Subcutaneous adipose tissue (tissue), 4 donors: ENCODE data around the gene VWCE. TPM values are rescaled to one million over a fixed set of nuclear protein-coding genes. Genes with fewer than 3 reads are reported as not detected.

Experiments
- total RNA-seq, 4 donors: library from RNA; depleted of rRNA; stranded (reverse); fragments of >200 nt; gene quantifications; one replicate each; pipeline ENCODE4 v1.1.0, GENCODE V29; 2016
- TF ChIP-seq, protein P1 (sequence below): fragments of 450-650 bp; IDR thresholded peaks from one replicate; pipeline ENCODE4 v1.5.1; 2016; ENCODE audit warnings: low read depth, mild to moderate bottlenecking, control low read depth, antibody characterized with exemption, moderate library complexity

The VWCE gene
- total RNA-seq, 4 donors from 2014 or later: 1.0 to 3.9 (median 2.2) TPM

DNA sequence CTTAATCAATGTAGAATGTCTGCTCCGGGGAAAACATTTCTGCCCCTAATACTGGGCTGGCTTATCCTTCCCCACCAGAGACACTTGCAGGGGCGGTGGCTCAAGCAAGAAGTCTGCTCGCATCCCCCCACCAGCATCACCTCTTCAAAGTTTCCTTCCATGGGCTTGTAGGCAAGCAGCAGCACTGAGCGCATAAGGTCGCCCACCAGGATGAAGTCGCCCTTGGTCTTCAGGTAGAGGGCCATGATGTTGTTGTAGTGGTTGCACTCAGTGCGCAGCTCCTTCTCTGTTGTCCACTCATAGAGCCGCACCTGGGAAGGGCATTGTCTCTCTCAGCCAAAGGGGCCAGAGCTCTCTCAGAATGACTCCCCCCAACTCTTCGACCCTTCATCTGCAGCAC lies 8.6 kb upstream of the VWCE start:
- TF ChIP-seq, protein P1, sequence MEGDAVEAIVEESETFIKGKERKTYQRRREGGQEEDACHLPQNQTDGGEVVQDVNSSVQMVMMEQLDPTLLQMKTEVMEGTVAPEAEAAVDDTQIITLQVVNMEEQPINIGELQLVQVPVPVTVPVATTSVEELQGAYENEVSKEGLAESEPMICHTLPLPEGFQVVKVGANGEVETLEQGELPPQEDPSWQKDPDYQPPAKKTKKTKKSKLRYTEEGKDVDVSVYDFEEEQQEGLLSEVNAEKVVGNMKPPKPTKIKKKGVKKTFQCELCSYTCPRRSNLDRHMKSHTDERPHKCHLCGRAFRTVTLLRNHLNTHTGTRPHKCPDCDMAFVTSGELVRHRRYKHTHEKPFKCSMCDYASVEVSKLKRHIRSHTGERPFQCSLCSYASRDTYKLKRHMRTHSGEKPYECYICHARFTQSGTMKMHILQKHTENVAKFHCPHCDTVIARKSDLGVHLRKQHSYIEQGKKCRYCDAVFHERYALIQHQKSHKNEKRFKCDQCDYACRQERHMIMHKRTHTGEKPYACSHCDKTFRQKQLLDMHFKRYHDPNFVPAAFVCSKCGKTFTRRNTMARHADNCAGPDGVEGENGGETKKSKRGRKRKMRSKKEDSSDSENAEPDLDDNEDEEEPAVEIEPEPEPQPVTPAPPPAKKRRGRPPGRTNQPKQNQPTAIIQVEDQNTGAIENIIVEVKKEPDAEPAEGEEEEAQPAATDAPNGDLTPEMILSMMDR: no peak

DNA sequence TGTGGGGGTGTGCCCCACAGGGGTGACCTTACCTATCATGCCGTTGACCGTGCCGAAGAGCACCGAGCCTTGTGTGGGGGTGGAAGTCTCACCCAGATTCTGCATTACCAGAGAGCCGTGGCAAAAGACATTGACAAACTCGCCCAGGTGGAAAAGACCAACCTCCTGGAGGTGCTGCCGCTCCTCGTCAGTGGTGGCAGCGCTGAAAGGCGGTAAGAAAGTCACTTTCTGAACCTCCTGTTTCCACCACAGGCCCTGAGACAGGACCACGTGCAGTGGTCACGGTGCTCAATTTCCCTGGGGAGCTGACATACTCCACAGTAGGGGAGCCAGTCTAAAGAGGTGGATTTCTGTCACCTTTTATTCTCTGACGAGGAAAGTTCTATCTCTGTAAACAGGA lies 7.4 kb upstream of the VWCE start:
- TF ChIP-seq, protein P1: no peak

DNA sequence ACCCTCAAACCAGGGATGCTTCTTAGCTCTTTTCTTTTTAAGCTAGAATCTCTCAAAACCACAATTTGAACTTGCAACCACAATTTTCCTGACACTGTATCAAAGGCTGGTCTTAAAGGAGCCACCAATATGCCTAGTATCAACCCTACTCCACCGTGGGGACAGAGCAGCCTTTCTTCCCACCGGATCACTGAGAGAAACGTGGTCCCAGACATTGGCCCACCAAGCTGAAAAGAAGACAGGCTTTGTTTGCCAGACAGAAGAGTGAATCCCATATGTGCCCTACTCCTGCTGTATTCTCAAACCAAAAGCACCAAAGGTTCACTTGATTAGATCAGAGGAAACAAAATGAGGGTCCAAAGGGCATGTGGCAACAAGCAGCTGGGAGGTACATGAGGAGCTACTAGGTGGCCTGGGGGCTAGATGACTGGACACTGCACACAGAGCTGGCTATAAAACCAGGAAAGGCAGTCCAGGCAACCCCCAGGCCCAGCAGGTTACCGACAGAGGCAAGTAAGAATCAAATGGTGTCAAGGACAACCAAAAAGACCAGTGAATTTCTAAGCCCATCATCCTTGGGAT lies 3.6 kb upstream of the VWCE start:
- TF ChIP-seq, protein P1: no peak

DNA sequence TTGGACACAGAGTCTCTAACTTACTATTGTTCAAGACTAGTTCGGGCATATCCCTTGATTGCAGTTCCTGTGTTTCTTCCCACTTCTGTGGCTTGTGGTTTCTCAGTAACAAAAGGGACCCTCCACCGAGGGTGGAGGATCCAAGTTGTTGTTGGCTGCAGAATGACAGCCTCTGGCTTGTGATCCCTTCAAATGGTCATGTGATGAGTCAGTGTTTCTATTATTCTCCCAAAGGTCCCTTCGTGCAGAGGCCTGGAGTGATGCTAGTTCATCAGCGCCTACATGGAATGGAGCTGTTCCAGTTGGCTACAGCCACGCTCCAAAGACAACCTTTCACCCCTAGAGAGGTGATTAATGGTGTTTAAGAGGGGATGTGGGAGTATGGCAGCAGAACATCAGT lies 2.6 kb upstream of the VWCE start:
- TF ChIP-seq, protein P1: no peak

DNA sequence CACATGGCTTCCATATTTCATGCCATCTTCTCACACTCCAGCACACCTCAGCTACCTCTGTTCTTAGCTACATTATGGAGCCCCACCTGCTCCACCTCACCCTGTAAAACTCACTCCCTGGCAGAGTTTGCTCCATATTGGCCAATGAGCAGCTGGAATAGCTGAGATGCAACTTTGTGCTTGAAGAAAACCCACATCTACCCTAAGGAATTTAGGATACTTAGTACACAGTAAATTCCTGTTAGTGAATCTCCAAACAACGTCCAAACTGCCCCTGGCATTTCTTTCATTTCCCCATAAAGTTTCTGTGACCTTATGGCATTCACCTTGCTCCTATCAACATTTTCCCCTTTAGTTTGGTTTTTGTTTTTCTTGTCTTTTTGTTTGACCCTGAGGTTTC lies 2.2 kb upstream of the VWCE start:
- TF ChIP-seq, protein P1: no peak

DNA sequence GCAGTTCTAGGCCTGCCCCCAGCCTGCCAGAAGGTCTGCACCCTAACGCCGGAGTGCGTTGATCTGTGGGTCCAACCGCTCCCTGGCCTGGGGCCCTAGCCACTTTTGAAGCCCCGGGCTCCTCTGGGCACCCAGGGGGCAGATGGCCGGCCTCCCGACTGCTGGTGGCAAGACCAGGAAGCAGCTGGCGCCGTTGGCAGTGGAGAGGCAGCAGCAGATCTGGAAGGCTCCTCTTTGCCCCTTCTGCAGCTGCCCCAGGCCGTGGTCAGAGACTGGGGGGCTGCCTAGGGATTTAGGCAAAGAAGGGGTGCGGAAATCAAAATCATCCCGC lies 445 bp upstream of the VWCE start:
- TF ChIP-seq, protein P1: no peak

DNA sequence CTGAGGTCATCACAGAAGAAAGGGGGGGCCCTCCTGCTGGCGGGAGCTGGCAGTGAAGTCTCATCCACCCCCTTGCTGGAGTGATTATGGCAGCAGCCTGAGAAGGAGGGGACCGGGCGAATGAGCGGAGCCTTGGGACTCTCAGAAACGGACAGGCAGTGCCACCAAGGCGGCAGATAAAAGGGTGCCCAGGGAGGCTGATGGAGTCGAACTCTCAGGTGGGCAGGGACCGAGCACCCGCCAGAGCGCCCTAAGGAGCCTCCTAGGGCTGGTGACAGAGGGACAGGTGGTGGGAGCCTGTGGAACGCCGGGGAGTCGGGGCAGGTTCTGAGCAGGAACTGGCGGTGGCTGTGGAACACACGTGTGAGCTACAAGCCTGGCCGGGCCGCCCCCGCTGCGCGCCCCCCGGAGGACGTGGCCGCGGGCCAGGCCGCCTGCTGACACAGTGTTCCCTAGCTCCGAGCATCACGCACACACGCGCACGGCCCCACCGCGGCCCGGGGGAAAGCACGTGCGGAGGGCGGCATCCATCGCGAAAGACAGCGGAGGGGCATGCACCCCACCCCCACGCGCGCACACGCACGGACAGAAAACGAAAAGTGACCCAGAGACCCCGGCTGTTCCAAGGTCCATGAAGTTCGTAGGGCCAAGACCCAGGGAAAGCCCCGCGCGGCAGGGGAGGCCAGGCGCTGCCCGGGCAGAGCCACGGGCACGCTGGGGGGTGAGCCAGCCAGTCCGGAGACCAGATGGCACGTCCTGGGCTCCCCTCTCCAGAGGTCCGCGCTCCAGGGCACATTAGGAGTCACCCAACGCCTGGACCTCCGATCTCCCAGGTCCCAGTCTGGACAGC lies 1.0 kb downstream of the VWCE start:
- TF ChIP-seq, protein P1: no peak
